CD14-positive monocyte (primary cell): ENCODE measurements around the gene ACTA2. TPM values are rescaled to one million over a fixed set of nuclear protein-coding genes. Genes with fewer than 3 reads are reported as not detected.

Source experiments
- DNase-seq, 3 donors: peaks; one replicate each; pipeline ENCODE4 v3.0.0-alpha.2; 2011 to 2022
- H2AFZ ChIP-seq: 2 replicates; pipeline ENCODE4 v1.6.0; 2012; ENCODE audit warnings: mild to moderate bottlenecking, low read depth, low read length, inconsistent platforms; ENCODE audit not compliant: insufficient read depth, poor library complexity, severe bottlenecking
- H3K27ac ChIP-seq, 2 donors: 1 replicate in 1 of 2; 2 replicates in 1 of 2; pipeline ENCODE4 v1.5.1; 2012 to 2013; ENCODE audit warnings: low read length in 2 of 2, control low read depth in 1 of 2, inconsistent platforms in 1 of 2, low read depth in 1 of 2, mild to moderate bottlenecking in 1 of 2
- H3K27me3 ChIP-seq, 2 donors: one replicate each; pipeline versions ENCODE4 v1.6.0 to v1.6.1; 2011 to 2013; ENCODE audit warnings: low read length in 2 of 2; ENCODE audit not compliant: control insufficient read depth in 2 of 2, insufficient read depth in 2 of 2
- H3K36me3 ChIP-seq, 2 donors: replicated peaks in 1 of 2; 1 replicate in 1 of 2; 2 replicates in 1 of 2; pipeline versions ENCODE4 v1.5.1 to v1.6.1; 2012 to 2013; ENCODE audit warnings: low read length in 2 of 2, control low read depth in 1 of 2, inconsistent platforms in 1 of 2, mild to moderate bottlenecking in 1 of 2; ENCODE audit not compliant: insufficient read depth in 2 of 2, control insufficient read depth in 1 of 2
- H3K4me1 ChIP-seq, 2 donors: 1 replicate in 1 of 2; 2 replicates in 1 of 2; pipeline versions ENCODE4 v1.5.1 to v1.6.1; 2012 to 2013; ENCODE audit warnings: low read length in 2 of 2, control low read depth in 1 of 2, inconsistent platforms in 1 of 2, mild to moderate bottlenecking in 1 of 2, moderate library complexity in 1 of 2; ENCODE audit not compliant: insufficient read depth in 2 of 2, control insufficient read depth in 1 of 2
- H3K4me2 ChIP-seq: replicated peaks from 2 replicates; pipeline ENCODE3; 2012; ENCODE audit warnings: low read length, moderate library complexity, mild to moderate bottlenecking; ENCODE audit not compliant: poor library complexity, severe bottlenecking; ENCODE audit errors: extremely low read depth
- H3K4me3 ChIP-seq, 3 experiments: fragments of 200-600 bp in 1 of 3; sonication (generic) in 1 of 3; replicated peaks in 1 of 3; 1 replicate in 2 of 3; 2 replicates in 1 of 3; pipeline ENCODE4 v1.5.1; 2011 to 2013; ENCODE audit warnings: low read length in 3 of 3, mild to moderate bottlenecking in 3 of 3, control low read depth in 2 of 3, low read depth in 2 of 3, inconsistent platforms in 1 of 3, moderate library complexity in 1 of 3
- H3K79me2 ChIP-seq: 2 replicates; pipeline ENCODE4 v1.6.0; 2012; ENCODE audit warnings: mild to moderate bottlenecking, control low read depth, inconsistent platforms, low read length, moderate library complexity; ENCODE audit not compliant: insufficient read depth
- H3K9ac ChIP-seq: 2 replicates; pipeline ENCODE4 v1.6.0; 2017; ENCODE audit warnings: low read length, mild to moderate bottlenecking; ENCODE audit not compliant: insufficient read depth, poor library complexity, severe bottlenecking
- H3K9me3 ChIP-seq, 2 donors: replicated peaks in 1 of 2; 1 replicate in 1 of 2; 2 replicates in 1 of 2; pipeline versions ENCODE4 v1.5.1 to v1.6.1; 2012 to 2013; ENCODE audit warnings: low read length in 2 of 2, control low read depth in 1 of 2; ENCODE audit not compliant: control insufficient read depth in 1 of 2, insufficient read depth in 1 of 2
- H4K20me1 ChIP-seq: 2 replicates; pipeline ENCODE4 v1.6.0; 2012; ENCODE audit warnings: mild to moderate bottlenecking, low read length, control low read depth, moderate library complexity; ENCODE audit not compliant: insufficient read depth
- H3K27ac Mint-ChIP-seq, 7 donors: one replicate each; pipeline ENCODE4 v1.8.0; 2020; ENCODE audit warnings: mild to moderate bottlenecking in 7 of 7, mixed read lengths in 7 of 7, moderate library complexity in 6 of 7, inconsistent platforms in 2 of 7
- H3K27me3 Mint-ChIP-seq, 3 donors: one replicate each; pipeline ENCODE4 v1.8.0; 2021 to 2022; ENCODE audit warnings: low read depth in 3 of 3, mild to moderate bottlenecking in 3 of 3, mixed read lengths in 3 of 3, moderate library complexity in 3 of 3, inconsistent platforms in 1 of 3
- H3K36me3 Mint-ChIP-seq, 2 donors: one replicate each; pipeline ENCODE4 v1.8.0; 2020; ENCODE audit warnings: mixed read lengths in 2 of 2, inconsistent platforms in 1 of 2, mild to moderate bottlenecking in 1 of 2
- H3K4me1 Mint-ChIP-seq: one replicate; pipeline ENCODE4 v1.8.0; 2020; ENCODE audit warnings: mild to moderate bottlenecking, mixed read lengths
- H3K4me3 Mint-ChIP-seq, 2 donors: one replicate each; pipeline ENCODE4 v1.8.0; 2020; ENCODE audit warnings: mild to moderate bottlenecking in 2 of 2, mixed read lengths in 2 of 2, moderate library complexity in 1 of 2
- H3K9me3 Mint-ChIP-seq, 7 donors: one replicate each; pipeline ENCODE4 v1.8.0; 2020 to 2022; ENCODE audit warnings: mixed read lengths in 7 of 7, mild to moderate bottlenecking in 6 of 7, moderate library complexity in 6 of 7, inconsistent platforms in 2 of 7
- CTCF ChIP-seq: fragments of 200-600 bp; IDR thresholded peaks from one replicate; pipeline ENCODE4 v1.8.0; 2022; ENCODE audit warnings: antibody characterized with exemption, mild to moderate bottlenecking
- WGBS: methylation state at CpG from one replicate; pipeline ENCODE4 v1.1.5; 2013; ENCODE audit warnings: missing lambda C conversion rate; ENCODE audit not compliant: insufficient coverage; 5-methylcytosine and 5-hydroxymethylcytosine counted together
- intact Hi-C, 2 donors: fragments of 100-400 bp; cut with micrococcal nuclease; formaldehyde crosslinking; loops; one replicate each; pipeline versions ENCODE4 v1.15.0 to v1.15.1; 2023
- polyA plus RNA-seq, 3 donors: library from polyadenylated mRNA; depleted of rRNA in 1 of 3; unstranded in 2 of 3; stranded (reverse) in 1 of 3; fragments of 300-500 nt in 2 of 3; fragments of >200 nt in 1 of 3; fragmentation: Illumina TruSeq in 2 of 3; gene quantifications; 1 replicate in 2 of 3; 2 replicates in 1 of 3; pipeline ENCODE4 v1.2.3, GENCODE V29; 2012 to 2021

Gene ACTA2
- polyA plus RNA-seq, 3 donors: 4.4 to 12.3 (median 6.8) TPM

GRCh38 chr10:88923520-88923919, 29.1 kb downstream of the ACTA2 start:
- peaks cover 0 to 3% (median 0%) of the 10 kb centered on the region in 3 donors for H3K27me3 Mint-ChIP-seq
- H4K20me1 ChIP-seq: no peaks in the 10 kb centered on the region
- peaks cover 7 to 8% of the 10 kb centered on the region in 2 donors for H3K36me3 Mint-ChIP-seq
- no peak overlapping the region for H3K4me2 ChIP-seq
- peak overlapping the region in 1 of 7 donors; percentile 45 for H3K27ac Mint-ChIP-seq
- H3K27me3 ChIP-seq: no peaks in the 10 kb centered on the region
- no peaks in the 10 kb centered on the region for H3K79me2 ChIP-seq
- DNase-seq: no peak
- no peaks in the 10 kb centered on the region for H3K9me3 ChIP-seq
- peaks cover 13 to 19% of the 10 kb centered on the region in 2 donors for H3K4me1 ChIP-seq
- no peak overlapping the region for H3K27ac ChIP-seq
- peaks cover 0 to 6% (median 3%) of the 10 kb centered on the region in 7 donors for H3K9me3 Mint-ChIP-seq
- H3K36me3 ChIP-seq: no peaks in the 10 kb centered on the region
- no peak for TF ChIP-seq CTCF
- peaks cover 18% of the 10 kb centered on the region for H3K4me1 Mint-ChIP-seq
- no peak overlapping the region for H2AFZ ChIP-seq
- intact Hi-C loops: no loop called here
- no peak overlapping the region for H3K4me3 Mint-ChIP-seq
- no peak overlapping the region for H3K4me3 ChIP-seq
- no peak overlapping the region for H3K9ac ChIP-seq

GRCh38 chr10:88922041-88922440, 30.5 kb downstream of the ACTA2 start:
- intact Hi-C loops: no loop called here
- no peaks in the 10 kb centered on the region for H3K79me2 ChIP-seq
- H3K9me3 Mint-ChIP-seq: peaks cover 0 to 6% (median 3%) of the 10 kb centered on the region in 7 donors
- no peak overlapping the region for H3K27ac Mint-ChIP-seq
- H3K4me3 ChIP-seq: no peak overlapping the region
- H3K4me1 Mint-ChIP-seq: peaks cover 12% of the 10 kb centered on the region
- H3K9me3 ChIP-seq: no peaks in the 10 kb centered on the region
- peaks cover 10% of the 10 kb centered on the region in 2 donors for H3K36me3 Mint-ChIP-seq
- no peak overlapping the region for H2AFZ ChIP-seq
- H3K4me3 Mint-ChIP-seq: no peak overlapping the region
- 90% methylated on average over 2 of the region's 2 CpGs for WGBS
- no peak for TF ChIP-seq CTCF
- no peaks in the 10 kb centered on the region for H3K36me3 ChIP-seq
- peaks cover 0 to 5% (median 0%) of the 10 kb centered on the region in 3 donors for H3K27me3 Mint-ChIP-seq
- H3K4me2 ChIP-seq: no peak overlapping the region
- no peaks in the 10 kb centered on the region for H4K20me1 ChIP-seq
- H3K9ac ChIP-seq: no peak overlapping the region
- DNase-seq: no peak
- H3K4me1 ChIP-seq: peaks cover 13 to 14% of the 10 kb centered on the region in 2 donors
- H3K27me3 ChIP-seq: no peaks in the 10 kb centered on the region
- no peak overlapping the region for H3K27ac ChIP-seq
